Fibroblast of the aortic adventitia (primary cell): ENCODE measurements around the gene SOX9. TPM values are rescaled to one million over a fixed set of nuclear protein-coding genes. Genes with fewer than 3 reads are reported as not detected.
"Not testable (repeated sequence)": the region's sequence is repeated elsewhere in the genome, so short reads cannot be mapped to it uniquely, and the experiment has no call there.

Experiments used
- DNase-seq: peaks from one replicate; pipeline ENCODE4 v3.0.0-alpha.2; 2010; ENCODE audit warnings: low read depth
- H3K4me3 ChIP-seq: 2 replicates; pipeline ENCODE4 v1.5.1; 2011; ENCODE audit warnings: low read depth, mild to moderate bottlenecking, control low read depth, low read length, moderate library complexity
- CTCF ChIP-seq: IDR thresholded peaks from 2 replicates; pipeline ENCODE4 v1.5.1; 2011; ENCODE audit warnings: mild to moderate bottlenecking, low read length, control low read depth, inconsistent platforms; ENCODE audit not compliant: insufficient read depth
- total RNA-seq: library from RNA; depleted of rRNA; stranded (reverse); fragments of >200 nt; gene quantifications from 2 replicates; pipeline ENCODE4 v1.2.3, GENCODE V29; 2012; ENCODE audit warnings: low replicate concordance

SOX9 gene
- total RNA-seq, 1 donor: 2.1 TPM

GRCh38 chr17:72110231-72110941 lies 10.4 kb upstream of the SOX9 start:
- DNase-seq: no peak
- no peak for TF ChIP-seq CTCF
- no peak overlapping the region for H3K4me3 ChIP-seq

GRCh38 chr17:72110942-72111318 lies 9.9 kb upstream of the SOX9 start:
- DNase-seq: no peak
- no peak overlapping the region for H3K4me3 ChIP-seq
- no peak for TF ChIP-seq CTCF

- DNase-seq: no peak
- no peak overlapping the region for H3K4me3 ChIP-seq
- no peak for TF ChIP-seq CTCF
Measured at GRCh38 chr17:72111336-72111923, 9.4 kb upstream of the SOX9 start.

- not testable (repeated sequence) for DNase-seq, H3K4me3 ChIP-seq
Measured at GRCh38 chr17:72111926-72112325, 8.9 kb upstream of the SOX9 start.

GRCh38 chr17:72113751-72114150 lies 7.1 kb upstream of the SOX9 start:
- DNase-seq: no peak
- TF ChIP-seq CTCF: no peak

GRCh38 chr17:72115781-72116525 lies 4.9 kb upstream of the SOX9 start:
- no peak overlapping the region for H3K4me3 ChIP-seq
- DNase-seq: no peak
- TF ChIP-seq CTCF: no peak

More at GRCh38 chr17:72113751-72114150, 7.1 kb upstream of the SOX9 start:
- H3K4me3 ChIP-seq: no peak overlapping the region
